H1 (cell line): ENCODE results near the gene GSTT4. TPM values are rescaled to one million over a fixed set of nuclear protein-coding genes. Genes with fewer than 3 reads are reported as not detected.
A peak's percentile ranks its signal among the peaks of the same experiment; 100 is the strongest.
"Not testable (repeated sequence)": the region's sequence is repeated elsewhere in the genome, so short reads cannot be mapped to it uniquely, and the experiment has no call there.

Source experiments
- CTCF ChIA-PET: fragments of 300-600 bp; sonication (Branson Sonifier 250); formaldehyde crosslinking; loops from one replicate; lab custom pipeline; 2021; ENCODE audit not compliant: partially characterized antibody; lab: Charles Lee
- POLR2A ChIA-PET: fragments of 300-600 bp; sonication (Branson Sonifier 250); formaldehyde crosslinking; loops from one replicate; lab custom pipeline; 2021; ENCODE audit warnings: inconsistent platforms; ENCODE audit not compliant: partially characterized antibody; lab: Charles Lee
- DNase-seq, 2 experiments: peaks; one replicate each; pipeline versions ENCODE4 v3.0.0 to v3.0.0-alpha.2; 2010 to 2022; ENCODE audit warnings: low spot score in 2 of 2, low read depth in 1 of 2, mixed read lengths in 1 of 2
- FAIRE-seq: peaks from 2 replicates; lab custom pipeline; 2011; peaks lifted over from hg19 to GRCh38; lab: Jason Lieb, UNC
- H2AFZ ChIP-seq: 2 replicates; pipeline ENCODE4 v1.8.1; 2012; ENCODE audit warnings: low read length, inconsistent platforms
- H2AK5ac ChIP-seq: 2 replicates; pipeline ENCODE4 v1.6.1; 2013; ENCODE audit warnings: low read depth, low read length
- H2BK120ac ChIP-seq: replicated peaks from 2 replicates; pipeline ENCODE3; 2013; ENCODE audit warnings: low read depth, low read length, inconsistent platforms
- H2BK12ac ChIP-seq: 2 replicates; pipeline ENCODE4 v1.6.1; 2013; ENCODE audit warnings: low read depth, low read length
- H2BK15ac ChIP-seq: 2 replicates; pipeline ENCODE4 v1.6.1; 2013; ENCODE audit warnings: low read length
- H2BK20ac ChIP-seq: 2 replicates; pipeline ENCODE4 v1.6.1; 2013; ENCODE audit warnings: low read length
- H2BK5ac ChIP-seq: 2 replicates; pipeline ENCODE4 v1.6.1; 2013; ENCODE audit warnings: low read depth, low read length
- H3K14ac ChIP-seq: 2 replicates; pipeline ENCODE4 v1.6.1; 2013; ENCODE audit warnings: inconsistent platforms; ENCODE audit not compliant: insufficient read length
- H3K18ac ChIP-seq: 2 replicates; pipeline ENCODE4 v1.6.1; 2013; ENCODE audit warnings: low read length; ENCODE audit errors: extremely low read depth
- H3K23ac ChIP-seq: 2 replicates; pipeline ENCODE4 v1.6.1; 2013; ENCODE audit warnings: inconsistent platforms; ENCODE audit not compliant: insufficient read length
- H3K23me2 ChIP-seq: 2 replicates; pipeline ENCODE4 v1.6.1; 2013; ENCODE audit warnings: low read depth, low read length
- H3K27ac ChIP-seq: 2 replicates; pipeline ENCODE4 v1.6.1; 2011; ENCODE audit warnings: low read depth, low read length, inconsistent platforms
- H3K27me3 ChIP-seq, 4 experiments: replicated peaks in 1 of 4; 1 replicate in 1 of 4; 2 replicates in 3 of 4; pipeline versions ENCODE4 v1.6.1 to v1.8.1; 2011 to 2013; ENCODE audit warnings: low read length in 3 of 4, mild to moderate bottlenecking in 3 of 4, inconsistent platforms in 2 of 4, mixed read lengths in 2 of 4, moderate library complexity in 1 of 4; ENCODE audit not compliant: control insufficient read depth in 3 of 4, insufficient read depth in 3 of 4; ENCODE audit errors: extremely low read depth in 1 of 4
- H3K36me3 ChIP-seq, 4 experiments: 2 replicates each; pipeline versions ENCODE4 v1.6.1 to v1.8.1; 2011 to 2013; ENCODE audit warnings: mild to moderate bottlenecking in 4 of 4, low read length in 3 of 4, moderate library complexity in 2 of 4, control low read depth in 1 of 4, inconsistent platforms in 1 of 4; ENCODE audit not compliant: insufficient read depth in 4 of 4, control insufficient read depth in 2 of 4
- H3K4ac ChIP-seq: replicated peaks from 2 replicates; pipeline ENCODE3; 2013; ENCODE audit warnings: low read length, low read depth, mixed read lengths, inconsistent platforms; ENCODE audit not compliant: insufficient read length
- H3K4me1 ChIP-seq, 4 experiments: replicated peaks in 1 of 4; 1 replicate in 1 of 4; 2 replicates in 3 of 4; pipeline versions ENCODE4 v1.6.1 to v1.8.1; 2011 to 2013; ENCODE audit warnings: low read length in 3 of 4, inconsistent platforms in 2 of 4, mixed read lengths in 1 of 4; ENCODE audit not compliant: insufficient read depth in 4 of 4, control insufficient read depth in 3 of 4
- H3K4me2 ChIP-seq, 2 experiments: 2 replicates each; pipeline versions ENCODE4 v1.6.1 to v1.8.1; 2011 to 2013; ENCODE audit warnings: low read depth in 2 of 2, low read length in 2 of 2, control low read depth in 1 of 2, inconsistent platforms in 1 of 2, mild to moderate bottlenecking in 1 of 2; ENCODE audit not compliant: insufficient read depth in 1 of 2
- H3K4me3 ChIP-seq, 4 experiments: fragments of 200-600, 300-600 bp in 1 of 4; sonication (generic), shearing (Covaris generic), sonication (Bioruptor Twin) in 1 of 4; 2 replicates each; pipeline versions ENCODE4 v1.5.1 to v1.8.1; 2011 to 2016; ENCODE audit warnings: low read length in 4 of 4, low read depth in 3 of 4, control low read depth in 2 of 4, inconsistent platforms in 2 of 4, mild to moderate bottlenecking in 2 of 4, mixed read lengths in 1 of 4, moderate library complexity in 1 of 4; ENCODE audit not compliant: insufficient read depth in 2 of 4; ENCODE audit errors: extremely low read depth in 1 of 4
- H3K56ac ChIP-seq: replicated peaks from 2 replicates; pipeline ENCODE3; 2013; ENCODE audit warnings: low read depth, mild to moderate bottlenecking, mixed read lengths, low read length, inconsistent platforms; ENCODE audit not compliant: insufficient read length
- H3K79me1 ChIP-seq: 2 replicates; pipeline ENCODE4 v1.6.1; 2013; ENCODE audit warnings: low read depth, low read length, control low read depth
- H3K79me2 ChIP-seq, 2 experiments: 2 replicates each; pipeline versions ENCODE4 v1.6.1 to v1.8.1; 2012 to 2013; ENCODE audit warnings: low read length in 2 of 2, mild to moderate bottlenecking in 2 of 2, inconsistent platforms in 1 of 2; ENCODE audit not compliant: insufficient read depth in 2 of 2, control insufficient read depth in 1 of 2
- H3K9ac ChIP-seq, 4 experiments: replicated peaks in 1 of 4; 1 replicate in 1 of 4; 2 replicates in 3 of 4; pipeline versions ENCODE4 v1.6.1 to v1.8.1; 2011 to 2013; ENCODE audit warnings: low read depth in 3 of 4, low read length in 3 of 4, control low read depth in 2 of 4, mild to moderate bottlenecking in 2 of 4, moderate library complexity in 2 of 4, inconsistent platforms in 1 of 4; ENCODE audit errors: extremely low read depth in 1 of 4
- H3K9me3 ChIP-seq, 2 experiments: 2 replicates each; pipeline versions ENCODE4 v1.6.1 to v1.8.1; 2012 to 2013; ENCODE audit warnings: mild to moderate bottlenecking in 2 of 2, moderate library complexity in 2 of 2, control low read depth in 1 of 2, inconsistent platforms in 1 of 2, low read depth in 1 of 2, low read length in 1 of 2, mixed read lengths in 1 of 2; ENCODE audit not compliant: insufficient read depth in 2 of 2
- H4K20me1 ChIP-seq, 2 experiments: replicated peaks in 1 of 2; 2 replicates each; pipeline versions ENCODE3 to v1.8.1; 2011 to 2013; ENCODE audit warnings: inconsistent platforms in 2 of 2, low read length in 2 of 2, mild to moderate bottlenecking in 1 of 2; ENCODE audit not compliant: insufficient read depth in 2 of 2, control insufficient read depth in 1 of 2
- H4K5ac ChIP-seq: 2 replicates; pipeline ENCODE4 v1.6.1; 2013; ENCODE audit warnings: low read length, low read depth, mixed read lengths, inconsistent platforms; ENCODE audit not compliant: insufficient read length
- H4K8ac ChIP-seq: 2 replicates; pipeline ENCODE4 v1.8.0; 2013; ENCODE audit warnings: mild to moderate bottlenecking, moderate library complexity, low read length, inconsistent platforms; ENCODE audit not compliant: insufficient read depth; ENCODE audit errors: extremely low read depth
- H4K91ac ChIP-seq: replicated peaks from 2 replicates; pipeline ENCODE3; 2013; ENCODE audit warnings: low read length, mixed read lengths, inconsistent platforms; ENCODE audit not compliant: insufficient read length
- WGBS, 2 experiments: shearing (Covaris generic) in 1 of 2; methylation state at CpG; one replicate each; pipeline versions ENCODE4 v1.1.6 to v1.1.7; 2013 to 2015; ENCODE audit warnings: low lambda C conversion rate in 2 of 2, mixed read lengths in 2 of 2, inconsistent platforms in 1 of 2, low coverage in 1 of 2, missing lambda C conversion rate in 1 of 2; ENCODE audit not compliant: insufficient replicate concordance in 2 of 2, insufficient coverage in 1 of 2, insufficient read length in 1 of 2; ENCODE audit errors: extremely low coverage in 1 of 2, missing lambda C conversion rate in 1 of 2; 5-methylcytosine and 5-hydroxymethylcytosine counted together
- polyA plus RNA-seq, 7 experiments: library from polyadenylated mRNA; depleted of rRNA in 3 of 7; stranded (reverse) in 5 of 7; unstranded in 2 of 7; fragments of >200 nt in 5 of 7; fragments of 200-250 nt in 2 of 7; gene quantifications; 1 replicate in 5 of 7; 2 replicates in 1 of 7; 4 replicates in 1 of 7; pipeline versions ENCODE4 v1.2.1 to v1.2.3, GENCODE V29; 2011 to 2013; ENCODE audit warnings: missing spikeins in 2 of 7, mixed read lengths in 2 of 7
- total RNA-seq: library from RNA; stranded (reverse); fragmentation: NEBNext Ultra II Directional; extraction: Animal tissue kit (Norgen Biotek cat#: 25700); gene quantifications from 2 replicates; pipeline ENCODE4 v1.2.1, GENCODE V29; 2021

The GSTT4 gene
- total and polyA plus RNA-seq, 2 of the 8 experiments (the other 6 are each of a cell fraction or from before 2014, with no cell fraction given): 0.14 TPM; not detected in 1

DNA sequence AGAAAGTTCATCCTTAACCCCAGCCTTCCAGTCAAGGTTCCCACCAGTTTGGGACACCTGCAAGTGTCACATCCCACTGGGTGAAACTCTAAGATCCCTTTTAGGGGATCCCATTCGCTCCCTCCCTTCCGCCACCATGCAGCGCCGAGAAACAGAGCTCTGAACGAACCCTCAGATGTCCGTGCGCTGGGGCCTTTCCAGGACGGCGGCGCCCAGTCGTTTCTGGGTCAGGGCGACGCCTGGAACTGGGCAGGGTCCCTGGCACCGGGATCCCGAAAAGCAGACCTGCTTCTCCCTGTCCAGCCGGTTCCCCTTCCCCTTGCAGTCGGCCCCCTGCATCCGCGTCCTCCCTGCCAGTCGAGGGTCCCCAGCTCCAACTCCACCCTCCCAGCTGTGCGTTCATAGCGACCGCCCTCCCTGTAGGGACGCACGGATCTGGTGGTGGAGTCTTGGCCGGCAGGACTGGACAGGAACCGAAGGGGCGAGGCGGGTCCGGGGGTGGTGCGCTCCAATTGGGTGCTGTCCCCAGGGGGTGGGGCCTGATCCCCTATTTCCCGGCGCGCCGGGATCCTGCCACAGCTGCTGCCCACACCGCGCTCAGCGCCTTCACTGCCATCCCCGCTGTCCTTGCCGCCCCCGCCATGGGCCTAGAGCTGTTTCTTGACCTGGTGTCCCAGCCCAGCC, 25.6 kb downstream of the GSTT4 start, which contains the start of gene GSTT2:
TSS of gene GSTT2 (plus strand) at position 578 of the 684 bp plus-strand sequence.
- H3K27ac ChIP-seq, H3K4ac ChIP-seq, H3K23ac ChIP-seq, H3K18ac ChIP-seq, DNase-seq, H3K9ac ChIP-seq, H3K27me3 ChIP-seq, H3K36me3 ChIP-seq, H2BK120ac ChIP-seq, CTCF ChIA-PET, H4K91ac ChIP-seq, H4K8ac ChIP-seq, H4K5ac ChIP-seq, H2BK12ac ChIP-seq, H2BK15ac ChIP-seq, H3K4me3 ChIP-seq, H2BK5ac ChIP-seq, H2AFZ ChIP-seq, H3K4me1 ChIP-seq, H2BK20ac ChIP-seq, FAIRE-seq, H3K23me2 ChIP-seq, H4K20me1 ChIP-seq, H3K79me2 ChIP-seq, H3K14ac ChIP-seq, H2AK5ac ChIP-seq, H3K56ac ChIP-seq, H3K79me1 ChIP-seq, POLR2A ChIA-PET, H3K9me3 ChIP-seq: not testable (repeated sequence)
- no CpG with 5 or more reads among the region's 41 CpGs for WGBS, 2 experiments
- H3K4me2 ChIP-seq: peak within 1 kb of the TSS in 1 of 2 experiments; percentile 13; a peak in 1 of 4 replicates

- POLR2A ChIA-PET, H3K18ac ChIP-seq, H3K4me3 ChIP-seq, H2BK12ac ChIP-seq, H2BK5ac ChIP-seq, H3K9ac ChIP-seq, H3K4me1 ChIP-seq, H4K5ac ChIP-seq, H3K79me2 ChIP-seq, H3K14ac ChIP-seq, FAIRE-seq, H2BK15ac ChIP-seq, H4K8ac ChIP-seq, H3K4ac ChIP-seq, H2AFZ ChIP-seq, H4K20me1 ChIP-seq, H2BK20ac ChIP-seq, H2BK120ac ChIP-seq, H3K23ac ChIP-seq, H3K36me3 ChIP-seq, H3K27ac ChIP-seq, DNase-seq, H3K23me2 ChIP-seq, H3K9me3 ChIP-seq, CTCF ChIA-PET, H3K4me2 ChIP-seq, H4K91ac ChIP-seq, H3K27me3 ChIP-seq, H3K56ac ChIP-seq, H3K79me1 ChIP-seq, H2AK5ac ChIP-seq: not testable (repeated sequence)
- 89% methylated on average over 9 of the region's 12 CpGs; no CpG with 5 or more reads in 1 of the 2 experiments for WGBS, 2 experiments
Observed at GRCh38 chr22:23977304-23977703, 27.9 kb downstream of the GSTT4 start.
